Endothelial cell of umbilical vein (primary cell): ENCODE results near the gene DPP6.

Source experiments
- GATA2 ChIP-seq: IDR thresholded peaks from 2 replicates; pipeline ENCODE4 v1.7.0; 2011; ENCODE audit warnings: low read depth, mild to moderate bottlenecking, moderate library complexity, mixed read lengths, low read length; ENCODE audit not compliant: insufficient read length, insufficient read depth
- JUN ChIP-seq: IDR thresholded peaks from 2 replicates; pipeline ENCODE4 v1.6.1; 2011; ENCODE audit warnings: borderline replicate concordance, low read depth; ENCODE audit not compliant: insufficient read length, insufficient read depth
- MYC ChIP-seq: IDR thresholded peaks from one replicate; pipeline ENCODE4 v1.6.1; 2011; ENCODE audit warnings: mild to moderate bottlenecking, low read depth, low read length
- POLR2A ChIP-seq: IDR thresholded peaks from 2 replicates; pipeline ENCODE4 v1.6.1; 2012; ENCODE audit warnings: low read depth, mild to moderate bottlenecking, control low read depth, low read length
- POLR2AphosphoS5 ChIP-seq: IDR thresholded peaks from 2 replicates; pipeline ENCODE4 v1.6.1; 2012; ENCODE audit warnings: low read depth, mild to moderate bottlenecking, control low read depth, low read length, moderate library complexity; ENCODE audit not compliant: insufficient read depth
- TF ChIP-seq, protein P1 (sequence below), 2 donors: IDR thresholded peaks; 1 replicate in 1 of 2; 2 replicates in 1 of 2; pipeline ENCODE4 v1.5.1; 2011; ENCODE audit warnings: low read length in 2 of 2, mild to moderate bottlenecking in 2 of 2, moderate library complexity in 2 of 2, control low read depth in 1 of 2, inconsistent platforms in 1 of 2, low read depth in 1 of 2; ENCODE audit not compliant: insufficient read depth in 1 of 2; ENCODE audit errors: extremely low read depth in 1 of 2

DNA sequence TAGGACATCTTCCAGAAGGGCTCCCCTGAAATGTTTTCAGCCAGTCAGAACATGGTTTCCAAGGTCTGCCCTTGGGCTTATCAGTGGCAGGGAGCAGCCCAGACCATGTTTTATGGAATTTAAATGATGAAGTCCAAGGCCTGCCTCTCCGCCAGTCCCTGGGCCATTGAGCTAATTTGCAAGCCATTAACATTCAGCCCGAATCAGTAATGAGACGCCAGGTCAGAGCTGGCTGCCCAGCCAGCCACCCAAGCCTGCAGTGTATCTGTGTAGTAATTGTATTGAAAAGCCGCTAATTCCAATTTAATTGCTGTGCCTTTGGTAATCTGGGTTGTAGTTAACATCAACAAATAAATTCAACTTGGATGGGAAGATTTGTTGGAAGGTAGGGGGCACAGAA lies 819.3 kb downstream of the DPP6 start:
- TF ChIP-seq, protein P1, sequence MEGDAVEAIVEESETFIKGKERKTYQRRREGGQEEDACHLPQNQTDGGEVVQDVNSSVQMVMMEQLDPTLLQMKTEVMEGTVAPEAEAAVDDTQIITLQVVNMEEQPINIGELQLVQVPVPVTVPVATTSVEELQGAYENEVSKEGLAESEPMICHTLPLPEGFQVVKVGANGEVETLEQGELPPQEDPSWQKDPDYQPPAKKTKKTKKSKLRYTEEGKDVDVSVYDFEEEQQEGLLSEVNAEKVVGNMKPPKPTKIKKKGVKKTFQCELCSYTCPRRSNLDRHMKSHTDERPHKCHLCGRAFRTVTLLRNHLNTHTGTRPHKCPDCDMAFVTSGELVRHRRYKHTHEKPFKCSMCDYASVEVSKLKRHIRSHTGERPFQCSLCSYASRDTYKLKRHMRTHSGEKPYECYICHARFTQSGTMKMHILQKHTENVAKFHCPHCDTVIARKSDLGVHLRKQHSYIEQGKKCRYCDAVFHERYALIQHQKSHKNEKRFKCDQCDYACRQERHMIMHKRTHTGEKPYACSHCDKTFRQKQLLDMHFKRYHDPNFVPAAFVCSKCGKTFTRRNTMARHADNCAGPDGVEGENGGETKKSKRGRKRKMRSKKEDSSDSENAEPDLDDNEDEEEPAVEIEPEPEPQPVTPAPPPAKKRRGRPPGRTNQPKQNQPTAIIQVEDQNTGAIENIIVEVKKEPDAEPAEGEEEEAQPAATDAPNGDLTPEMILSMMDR (IDR thresholded peaks at IDR 0.05; ENCODE audit: extremely low read depth in 1 of 2, insufficient read depth in 1 of 2, low read depth in 1 of 2, low read length in 2 of 2) = no peak
- TF ChIP-seq GATA2 (no peak), JUN (no peak), POLR2A (no peak), MYC (no peak), POLR2AphosphoS5 (no peak)
